ENCODE data around the gene CALHM3. TPM values are rescaled to one million over a fixed set of nuclear protein-coding genes. Genes with fewer than 3 reads are reported as not detected.

CALHM3 gene
- total and polyA plus RNA-seq, 2 experiments from 2014 or later, result 0.14 to 0.19 TPM

DNA sequence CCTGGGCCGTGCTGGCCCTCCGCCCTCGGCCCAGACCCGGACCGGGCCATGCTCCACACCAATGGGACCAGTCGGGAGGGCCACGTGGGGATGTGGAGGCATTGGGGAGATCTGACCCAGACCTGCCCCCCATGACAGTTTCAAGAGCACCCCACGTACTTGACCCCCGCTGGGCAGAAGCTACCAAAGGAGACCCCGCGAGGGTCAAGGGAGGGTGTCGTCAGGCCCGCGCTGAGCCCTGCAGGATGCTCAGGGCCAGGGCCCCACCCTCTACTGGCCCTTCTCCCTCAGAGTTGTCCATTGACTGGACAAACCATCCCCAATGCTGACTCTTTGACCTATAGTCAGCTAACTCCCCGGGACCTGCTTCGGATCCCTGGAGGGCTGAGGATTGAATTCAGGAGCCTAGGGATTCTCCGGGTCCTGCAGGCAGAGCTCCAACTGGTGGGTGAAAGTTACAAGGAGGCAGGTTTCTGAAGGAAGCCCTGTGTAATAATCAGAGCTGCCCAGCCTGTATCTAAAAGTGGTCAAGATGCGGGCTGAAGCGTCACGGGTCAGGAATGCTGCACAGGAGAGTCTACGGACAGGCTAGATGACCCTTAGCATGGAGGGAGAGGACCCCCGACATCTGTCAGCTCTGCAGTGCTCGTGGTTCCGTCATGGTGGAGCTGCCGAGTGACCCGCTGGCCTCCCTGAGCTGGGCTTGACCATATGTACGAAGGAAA lies 26.4 kb downstream of the CALHM3 start:
- H3K4me1 ChIP-seq (ENCODE audit: insufficient read depth), result no peaks in the 10 kb centered on the region; the same call in 1 of the 2 replicates
- peak overlapping the region; percentile 78 for H3K4me2 ChIP-seq
- no peaks in the 10 kb centered on the region for H3K79me2 ChIP-seq (replicated peaks; ENCODE audit: insufficient read depth)
- H3K9me2 ChIP-seq (ENCODE audit: insufficient read depth), result no peaks in the 10 kb centered on the region
- peak overlapping the region; percentile 66 for H3K4me3 ChIP-seq
- H3F3A ChIP-seq (replicated peaks; ENCODE audit: low read depth), result no peaks in the 10 kb centered on the region
- TF ChIP-seq, protein P1, sequence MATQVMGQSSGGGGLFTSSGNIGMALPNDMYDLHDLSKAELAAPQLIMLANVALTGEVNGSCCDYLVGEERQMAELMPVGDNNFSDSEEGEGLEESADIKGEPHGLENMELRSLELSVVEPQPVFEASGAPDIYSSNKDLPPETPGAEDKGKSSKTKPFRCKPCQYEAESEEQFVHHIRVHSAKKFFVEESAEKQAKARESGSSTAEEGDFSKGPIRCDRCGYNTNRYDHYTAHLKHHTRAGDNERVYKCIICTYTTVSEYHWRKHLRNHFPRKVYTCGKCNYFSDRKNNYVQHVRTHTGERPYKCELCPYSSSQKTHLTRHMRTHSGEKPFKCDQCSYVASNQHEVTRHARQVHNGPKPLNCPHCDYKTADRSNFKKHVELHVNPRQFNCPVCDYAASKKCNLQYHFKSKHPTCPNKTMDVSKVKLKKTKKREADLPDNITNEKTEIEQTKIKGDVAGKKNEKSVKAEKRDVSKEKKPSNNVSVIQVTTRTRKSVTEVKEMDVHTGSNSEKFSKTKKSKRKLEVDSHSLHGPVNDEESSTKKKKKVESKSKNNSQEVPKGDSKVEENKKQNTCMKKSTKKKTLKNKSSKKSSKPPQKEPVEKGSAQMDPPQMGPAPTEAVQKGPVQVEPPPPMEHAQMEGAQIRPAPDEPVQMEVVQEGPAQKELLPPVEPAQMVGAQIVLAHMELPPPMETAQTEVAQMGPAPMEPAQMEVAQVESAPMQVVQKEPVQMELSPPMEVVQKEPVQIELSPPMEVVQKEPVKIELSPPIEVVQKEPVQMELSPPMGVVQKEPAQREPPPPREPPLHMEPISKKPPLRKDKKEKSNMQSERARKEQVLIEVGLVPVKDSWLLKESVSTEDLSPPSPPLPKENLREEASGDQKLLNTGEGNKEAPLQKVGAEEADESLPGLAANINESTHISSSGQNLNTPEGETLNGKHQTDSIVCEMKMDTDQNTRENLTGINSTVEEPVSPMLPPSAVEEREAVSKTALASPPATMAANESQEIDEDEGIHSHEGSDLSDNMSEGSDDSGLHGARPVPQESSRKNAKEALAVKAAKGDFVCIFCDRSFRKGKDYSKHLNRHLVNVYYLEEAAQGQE (IDR thresholded peaks at IDR 0.05; ENCODE audit: unreplicated experiment), result no peak
- TF ChIP-seq POLR2AphosphoS5 (IDR thresholded peaks at IDR 0.05; ENCODE audit: low read depth) (no peak), JUNB (IDR thresholded peaks at IDR 0.05; ENCODE audit: unreplicated experiment) (no peak), EZH2 (IDR thresholded peaks at IDR 0.05; ENCODE audit: low read depth, unreplicated experiment) (no peak), CREB1 (CRISPR knock-in tag; IDR thresholded peaks at IDR 0.05; ENCODE audit: low read depth) (no peak), ZNF331 (CRISPR knock-in tag; IDR thresholded peaks at IDR 0.05; ENCODE audit: low read depth) (no peak), EZH2phosphoT487 (IDR thresholded peaks at IDR 0.05; ENCODE audit: unreplicated experiment) (no peak), ZNF114 (CRISPR knock-in tag; IDR thresholded peaks at IDR 0.05) (no peak), NANOG (IDR thresholded peaks at IDR 0.05; ENCODE audit: borderline replicate concordance) (no peak), STAT1 (IDR thresholded peaks at IDR 0.05; ENCODE audit: unreplicated experiment) (no peak)
- TF ChIP-seq, protein P2, sequence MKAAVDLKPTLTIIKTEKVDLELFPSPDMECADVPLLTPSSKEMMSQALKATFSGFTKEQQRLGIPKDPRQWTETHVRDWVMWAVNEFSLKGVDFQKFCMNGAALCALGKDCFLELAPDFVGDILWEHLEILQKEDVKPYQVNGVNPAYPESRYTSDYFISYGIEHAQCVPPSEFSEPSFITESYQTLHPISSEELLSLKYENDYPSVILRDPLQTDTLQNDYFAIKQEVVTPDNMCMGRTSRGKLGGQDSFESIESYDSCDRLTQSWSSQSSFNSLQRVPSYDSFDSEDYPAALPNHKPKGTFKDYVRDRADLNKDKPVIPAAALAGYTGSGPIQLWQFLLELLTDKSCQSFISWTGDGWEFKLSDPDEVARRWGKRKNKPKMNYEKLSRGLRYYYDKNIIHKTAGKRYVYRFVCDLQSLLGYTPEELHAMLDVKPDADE (IDR thresholded peaks at IDR 0.05), result no peak
- TF ChIP-seq, protein P3, sequence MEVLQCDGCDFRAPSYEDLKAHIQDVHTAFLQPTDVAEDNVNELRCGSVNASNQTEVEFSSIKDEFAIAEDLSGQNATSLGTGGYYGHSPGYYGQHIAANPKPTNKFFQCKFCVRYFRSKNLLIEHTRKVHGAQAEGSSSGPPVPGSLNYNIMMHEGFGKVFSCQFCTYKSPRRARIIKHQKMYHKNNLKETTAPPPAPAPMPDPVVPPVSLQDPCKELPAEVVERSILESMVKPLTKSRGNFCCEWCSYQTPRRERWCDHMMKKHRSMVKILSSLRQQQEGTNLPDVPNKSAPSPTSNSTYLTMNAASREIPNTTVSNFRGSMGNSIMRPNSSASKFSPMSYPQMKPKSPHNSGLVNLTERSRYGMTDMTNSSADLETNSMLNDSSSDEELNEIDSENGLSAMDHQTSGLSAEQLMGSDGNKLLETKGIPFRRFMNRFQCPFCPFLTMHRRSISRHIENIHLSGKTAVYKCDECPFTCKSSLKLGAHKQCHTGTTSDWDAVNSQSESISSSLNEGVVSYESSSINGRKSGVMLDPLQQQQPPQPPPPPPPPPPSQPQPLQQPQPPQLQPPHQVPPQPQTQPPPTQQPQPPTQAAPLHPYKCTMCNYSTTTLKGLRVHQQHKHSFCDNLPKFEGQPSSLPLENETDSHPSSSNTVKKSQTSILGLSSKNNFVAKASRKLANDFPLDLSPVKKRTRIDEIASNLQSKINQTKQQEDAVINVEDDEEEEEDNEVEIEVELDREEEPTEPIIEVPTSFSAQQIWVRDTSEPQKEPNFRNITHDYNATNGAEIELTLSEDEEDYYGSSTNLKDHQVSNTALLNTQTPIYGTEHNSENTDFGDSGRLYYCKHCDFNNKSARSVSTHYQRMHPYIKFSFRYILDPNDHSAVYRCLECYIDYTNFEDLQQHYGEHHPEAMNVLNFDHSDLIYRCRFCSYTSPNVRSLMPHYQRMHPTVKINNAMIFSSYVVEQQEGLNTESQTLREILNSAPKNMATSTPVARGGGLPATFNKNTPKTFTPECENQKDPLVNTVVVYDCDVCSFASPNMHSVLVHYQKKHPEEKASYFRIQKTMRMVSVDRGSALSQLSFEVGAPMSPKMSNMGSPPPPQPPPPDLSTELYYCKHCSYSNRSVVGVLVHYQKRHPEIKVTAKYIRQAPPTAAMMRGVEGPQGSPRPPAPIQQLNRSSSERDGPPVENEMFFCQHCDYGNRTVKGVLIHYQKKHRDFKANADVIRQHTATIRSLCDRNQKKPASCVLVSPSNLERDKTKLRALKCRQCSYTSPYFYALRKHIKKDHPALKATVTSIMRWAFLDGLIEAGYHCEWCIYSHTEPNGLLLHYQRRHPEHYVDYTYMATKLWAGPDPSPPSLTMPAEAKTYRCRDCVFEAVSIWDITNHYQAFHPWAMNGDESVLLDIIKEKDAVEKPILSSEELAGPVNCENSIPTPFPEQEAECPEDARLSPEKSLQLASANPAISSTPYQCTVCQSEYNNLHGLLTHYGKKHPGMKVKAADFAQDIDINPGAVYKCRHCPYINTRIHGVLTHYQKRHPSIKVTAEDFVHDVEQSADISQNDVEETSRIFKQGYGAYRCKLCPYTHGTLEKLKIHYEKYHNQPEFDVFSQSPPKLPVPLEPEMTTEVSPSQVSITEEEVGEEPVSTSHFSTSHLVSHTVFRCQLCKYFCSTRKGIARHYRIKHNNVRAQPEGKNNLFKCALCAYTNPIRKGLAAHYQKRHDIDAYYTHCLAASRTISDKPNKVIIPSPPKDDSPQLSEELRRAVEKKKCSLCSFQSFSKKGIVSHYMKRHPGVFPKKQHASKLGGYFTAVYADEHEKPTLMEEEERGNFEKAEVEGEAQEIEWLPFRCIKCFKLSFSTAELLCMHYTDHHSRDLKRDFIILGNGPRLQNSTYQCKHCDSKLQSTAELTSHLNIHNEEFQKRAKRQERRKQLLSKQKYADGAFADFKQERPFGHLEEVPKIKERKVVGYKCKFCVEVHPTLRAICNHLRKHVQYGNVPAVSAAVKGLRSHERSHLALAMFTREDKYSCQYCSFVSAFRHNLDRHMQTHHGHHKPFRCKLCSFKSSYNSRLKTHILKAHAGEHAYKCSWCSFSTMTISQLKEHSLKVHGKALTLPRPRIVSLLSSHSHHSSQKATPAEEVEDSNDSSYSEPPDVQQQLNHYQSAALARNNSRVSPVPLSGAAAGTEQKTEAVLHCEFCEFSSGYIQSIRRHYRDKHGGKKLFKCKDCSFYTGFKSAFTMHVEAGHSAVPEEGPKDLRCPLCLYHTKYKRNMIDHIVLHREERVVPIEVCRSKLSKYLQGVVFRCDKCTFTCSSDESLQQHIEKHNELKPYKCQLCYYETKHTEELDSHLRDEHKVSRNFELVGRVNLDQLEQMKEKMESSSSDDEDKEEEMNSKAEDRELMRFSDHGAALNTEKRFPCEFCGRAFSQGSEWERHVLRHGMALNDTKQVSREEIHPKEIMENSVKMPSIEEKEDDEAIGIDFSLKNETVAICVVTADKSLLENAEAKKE (CRISPR knock-in tag; IDR thresholded peaks at IDR 0.05), result no peak
- TF ChIP-seq, protein P4, sequence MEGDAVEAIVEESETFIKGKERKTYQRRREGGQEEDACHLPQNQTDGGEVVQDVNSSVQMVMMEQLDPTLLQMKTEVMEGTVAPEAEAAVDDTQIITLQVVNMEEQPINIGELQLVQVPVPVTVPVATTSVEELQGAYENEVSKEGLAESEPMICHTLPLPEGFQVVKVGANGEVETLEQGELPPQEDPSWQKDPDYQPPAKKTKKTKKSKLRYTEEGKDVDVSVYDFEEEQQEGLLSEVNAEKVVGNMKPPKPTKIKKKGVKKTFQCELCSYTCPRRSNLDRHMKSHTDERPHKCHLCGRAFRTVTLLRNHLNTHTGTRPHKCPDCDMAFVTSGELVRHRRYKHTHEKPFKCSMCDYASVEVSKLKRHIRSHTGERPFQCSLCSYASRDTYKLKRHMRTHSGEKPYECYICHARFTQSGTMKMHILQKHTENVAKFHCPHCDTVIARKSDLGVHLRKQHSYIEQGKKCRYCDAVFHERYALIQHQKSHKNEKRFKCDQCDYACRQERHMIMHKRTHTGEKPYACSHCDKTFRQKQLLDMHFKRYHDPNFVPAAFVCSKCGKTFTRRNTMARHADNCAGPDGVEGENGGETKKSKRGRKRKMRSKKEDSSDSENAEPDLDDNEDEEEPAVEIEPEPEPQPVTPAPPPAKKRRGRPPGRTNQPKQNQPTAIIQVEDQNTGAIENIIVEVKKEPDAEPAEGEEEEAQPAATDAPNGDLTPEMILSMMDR (conservative IDR thresholded peaks at IDR 0.05; ENCODE audit: low read depth in 2 of 2), result no peak
- DNase-seq (ENCODE audit: low spot score), result no peak
- Mint-ChIP-seq H3K27ac (no peak overlapping the region), H3K36me3 (ENCODE audit: low read depth) (peaks cover 13% of the 10 kb centered on the region), H3K27me3 (ENCODE audit: insufficient read depth, low read depth, poor library complexity) (peaks cover 26% of the 10 kb centered on the region), H3K4me3 (peak overlapping the region; percentile 73; the same call in 2 of the 3 replicates), H3K4me1 (peaks cover 12% of the 10 kb centered on the region), H3K9me3 (no peaks in the 10 kb centered on the region; the same call in 1 of the 3 replicates)
- H3K27me3 ChIP-seq (ENCODE audit: insufficient read depth), result no peaks in the 10 kb centered on the region
- no peaks in the 10 kb centered on the region for H3K36me3 ChIP-seq (ENCODE audit: insufficient read depth)
- H3K27ac ChIP-seq (ENCODE audit: low read depth), result no peak overlapping the region
- no peaks in the 10 kb centered on the region; the same call in 1 of the 2 replicates for H4K20me1 ChIP-seq (replicated peaks; ENCODE audit: insufficient read depth)
- H2AFZ ChIP-seq, result peak overlapping the region; percentile 84
- ATAC-seq, result peak; percentile 6; the same call in 2 of the 3 replicates

All from GM23338 (cell line).